Measurements from ENCODE around the gene WDR7.

WDR7 gene

DNA sequence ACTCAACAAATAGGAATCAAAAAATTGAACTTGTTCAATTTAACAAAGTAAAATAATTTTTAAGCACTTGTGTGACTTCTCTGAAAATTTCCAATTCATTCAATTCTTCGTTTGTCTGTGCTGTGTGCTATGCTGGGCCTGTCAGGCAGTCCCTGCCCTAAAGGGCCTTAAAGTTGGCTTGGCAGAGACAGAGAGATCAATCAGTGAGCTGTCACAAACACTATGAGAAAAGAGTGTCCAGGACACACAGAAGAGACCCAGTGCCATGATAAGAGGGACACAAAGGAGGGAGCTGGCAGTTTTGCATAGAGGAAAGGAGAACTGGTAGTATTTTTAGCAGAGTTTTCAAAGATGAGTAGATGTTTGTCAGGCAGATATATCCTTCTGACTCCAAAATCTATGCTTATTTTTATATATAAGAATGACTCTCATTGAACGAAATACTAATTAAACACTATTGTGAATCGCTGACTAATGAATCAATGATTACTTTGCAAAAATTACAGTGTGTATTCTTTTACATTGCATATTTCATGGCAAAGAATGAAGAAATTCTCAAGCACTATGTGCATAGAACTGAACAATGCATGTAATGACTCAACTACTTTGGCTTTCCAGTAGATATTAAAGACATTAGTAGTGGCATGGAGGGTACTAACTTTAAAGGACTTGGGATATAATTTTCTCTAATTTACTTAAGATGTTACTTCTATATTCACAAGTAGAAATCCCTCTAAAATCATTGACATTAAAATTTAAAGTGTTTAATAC lies 302.5 kb downstream of the WDR7 start:
- no peak for DNase-seq

DNA sequence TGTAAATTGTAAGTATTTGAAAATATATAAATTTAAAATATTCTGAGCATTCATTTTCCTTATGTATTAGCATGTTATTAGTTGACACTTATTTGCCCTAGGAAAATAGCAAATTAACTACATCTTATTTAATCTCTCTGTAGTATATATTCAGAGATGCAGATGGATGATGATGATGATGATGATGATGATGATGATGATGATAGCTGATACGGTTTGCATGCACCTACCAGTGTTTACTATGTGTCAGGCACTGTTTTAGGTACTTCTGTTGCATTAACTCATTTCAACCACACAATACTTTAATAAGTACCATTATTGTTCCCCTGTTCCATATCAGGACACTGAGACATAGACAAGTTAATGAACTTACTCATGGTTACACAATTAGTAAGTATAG lies 304.3 kb downstream of the WDR7 start:
- DNase-seq = no peak

DNA sequence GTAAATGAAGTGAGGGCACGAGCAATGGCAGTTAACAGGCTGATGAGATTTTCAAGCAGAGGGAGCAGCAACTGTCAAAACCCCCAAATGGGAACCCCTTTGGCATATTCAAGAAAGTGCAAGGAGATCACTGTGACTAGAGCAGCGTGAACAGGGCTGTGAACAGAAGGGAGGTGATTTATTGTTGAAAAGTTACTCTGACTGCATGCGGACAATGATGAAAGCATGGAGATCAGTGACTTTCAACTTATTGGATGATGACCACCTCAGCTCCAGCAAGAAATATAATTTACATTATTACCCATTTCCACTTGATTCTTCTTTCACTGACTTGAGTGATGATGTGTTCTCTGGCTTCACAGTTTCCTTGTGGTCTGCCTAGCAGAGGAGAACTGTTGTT lies 308.0 kb downstream of the WDR7 start:
- DNase-seq = no peak

DNA sequence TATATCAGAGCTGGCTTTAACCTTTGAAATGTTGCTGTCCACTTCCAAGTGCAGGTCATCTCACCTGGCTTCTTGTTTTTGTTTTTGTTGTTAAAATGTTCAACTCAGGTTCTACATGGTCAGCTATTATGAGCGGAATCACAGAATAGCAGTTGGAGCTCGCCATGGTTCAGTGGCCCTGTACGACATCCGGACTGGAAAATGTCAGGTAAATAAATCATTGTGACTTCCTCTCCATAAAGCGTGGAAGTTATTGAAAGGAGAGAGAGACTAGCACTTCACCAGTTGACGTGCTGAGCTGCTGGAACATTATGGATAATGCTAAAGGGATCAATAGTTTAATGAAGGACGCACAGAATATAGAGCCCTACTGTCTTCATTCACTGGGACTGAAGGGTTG lies 311.2 kb downstream of the WDR7 start:
- DNase-seq = no peak

DNA sequence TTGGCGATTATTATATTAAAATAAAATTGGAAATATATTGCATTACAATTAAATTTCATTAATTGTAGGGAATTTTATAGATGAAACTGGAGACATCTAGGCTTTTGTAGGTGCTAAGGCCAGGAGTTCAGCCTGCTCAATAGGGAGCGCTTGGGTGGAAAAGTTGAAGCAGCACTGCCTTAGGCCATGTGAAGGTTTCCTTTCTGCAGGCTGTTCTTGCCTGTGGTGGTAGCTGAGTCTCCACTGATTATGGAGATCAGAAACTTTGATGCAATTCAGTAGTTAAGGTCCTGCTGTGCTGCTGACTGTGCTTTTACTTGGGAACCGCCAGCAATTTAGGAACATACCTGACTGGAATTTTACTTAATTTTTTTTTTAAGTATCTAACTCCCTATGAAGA lies 315.9 kb downstream of the WDR7 start:
- DNase-seq = no peak

DNA sequence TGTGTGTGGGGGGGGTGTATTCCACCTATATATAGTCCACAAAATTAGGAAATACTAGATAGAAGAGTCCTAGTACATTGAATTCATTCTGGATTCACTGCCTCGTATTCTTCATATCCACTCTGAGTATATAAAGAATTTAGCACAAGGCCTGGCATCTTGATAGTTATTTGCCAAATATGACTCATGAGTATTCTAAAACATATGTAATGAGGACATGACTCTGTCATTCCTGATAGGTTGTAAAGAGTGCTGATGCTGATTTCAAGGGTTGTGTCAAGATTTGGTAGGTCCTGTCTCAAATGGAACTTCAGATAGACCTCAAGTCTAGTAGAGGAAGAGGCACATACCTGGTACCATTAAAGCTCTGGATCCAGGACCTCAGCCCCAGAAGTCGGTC lies 322.3 kb downstream of the WDR7 start:
- DNase-seq = no peak

DNA sequence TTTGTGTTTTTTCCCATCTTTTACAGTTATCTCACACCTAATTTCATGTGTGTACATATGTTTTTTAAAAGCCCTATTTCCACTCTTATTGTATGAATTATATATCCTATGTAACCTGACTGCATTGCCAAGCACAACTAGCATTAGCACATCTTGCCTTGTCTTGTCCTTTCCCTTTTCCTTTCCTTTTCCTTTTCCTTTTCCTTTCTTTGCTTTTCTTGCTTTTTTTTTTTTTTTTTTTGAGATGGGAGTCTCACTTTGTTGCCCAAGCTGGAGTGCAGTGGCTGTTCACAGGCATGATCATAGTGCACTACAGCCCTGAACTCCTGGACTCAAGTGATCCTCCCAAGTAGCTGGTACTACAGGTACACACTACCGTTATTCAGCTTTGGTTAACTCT lies 323.0 kb downstream of the WDR7 start:
- DNase-seq = no peak

DNA sequence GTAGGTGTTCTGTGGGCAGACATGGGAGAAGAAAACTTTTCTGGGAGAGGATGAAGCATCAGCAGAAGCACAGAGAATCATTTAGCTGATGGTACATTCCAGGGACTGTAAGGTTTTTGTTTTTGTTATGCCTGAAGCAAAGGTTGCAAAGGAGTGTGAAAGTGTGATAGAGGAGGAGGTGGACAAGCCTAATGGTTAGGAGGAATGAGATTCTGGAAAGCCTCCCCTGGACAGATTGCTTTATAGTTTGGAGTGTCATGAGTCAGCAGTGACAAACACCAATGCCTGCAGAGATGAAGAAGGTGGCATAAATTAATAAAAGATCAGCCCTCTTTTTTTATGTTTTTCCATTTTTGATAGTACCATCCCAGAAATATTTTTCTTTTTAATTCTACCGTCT lies 324.1 kb downstream of the WDR7 start:
- DNase-seq = no peak

DNA sequence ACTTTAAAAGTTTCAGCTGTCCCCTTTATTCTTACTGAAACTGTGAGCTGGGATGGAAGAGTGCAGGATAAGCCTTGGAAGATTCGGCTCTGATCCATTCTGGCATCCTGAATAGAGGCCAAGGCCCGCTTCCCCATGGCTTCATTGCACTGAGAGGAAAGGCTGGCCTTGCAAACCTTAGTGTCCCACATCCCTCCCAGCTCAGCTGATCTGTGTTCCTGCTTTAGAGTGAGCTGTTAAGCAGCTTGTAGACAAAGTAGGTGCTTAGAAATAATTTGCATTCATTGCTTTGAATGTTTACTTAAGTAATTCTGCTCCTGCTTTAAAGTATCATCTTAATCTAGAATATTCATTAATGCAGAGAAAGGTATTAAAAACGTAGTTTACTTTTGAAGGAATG lies 326.1 kb downstream of the WDR7 start:
- no peak for DNase-seq

DNA sequence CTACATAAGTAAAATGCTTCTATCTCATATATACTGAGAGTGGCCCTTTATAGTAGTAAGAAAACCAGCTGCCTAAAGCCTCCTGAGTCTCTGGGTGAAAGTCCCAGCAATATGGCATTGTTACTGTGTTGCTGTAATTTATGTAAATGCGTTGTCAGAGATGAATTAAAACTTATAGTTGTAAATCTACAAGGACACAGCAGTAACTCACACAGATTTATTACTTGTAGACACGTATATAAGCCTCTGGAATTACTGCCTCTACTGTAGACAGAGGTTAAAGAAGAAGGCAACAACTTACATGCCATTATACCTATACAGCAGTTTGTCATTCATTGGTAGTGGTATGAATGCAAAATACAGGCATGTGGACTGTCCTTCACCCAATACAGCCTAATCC lies 326.6 kb downstream of the WDR7 start:
- no peak for DNase-seq

DNA sequence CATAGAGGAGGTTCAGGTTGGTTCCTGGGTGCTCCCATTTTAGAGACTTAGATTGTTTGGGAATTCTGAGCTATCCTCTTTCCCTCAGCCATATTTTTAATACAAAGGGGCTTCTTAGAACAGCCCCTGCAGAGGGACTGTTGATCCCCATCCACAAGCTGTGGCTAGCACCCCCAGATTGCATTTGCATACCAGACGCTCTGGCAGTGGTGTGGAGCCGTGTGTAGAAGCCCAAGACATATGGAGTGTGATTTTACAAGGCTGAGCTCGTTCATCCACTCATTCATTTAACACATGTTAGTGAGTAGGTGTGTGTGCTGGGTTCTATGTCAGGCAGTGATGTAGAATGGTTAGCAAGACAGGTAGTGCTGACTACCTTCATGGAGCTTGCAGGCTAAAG lies 329.0 kb downstream of the WDR7 start:
- no peak for DNase-seq

DNA sequence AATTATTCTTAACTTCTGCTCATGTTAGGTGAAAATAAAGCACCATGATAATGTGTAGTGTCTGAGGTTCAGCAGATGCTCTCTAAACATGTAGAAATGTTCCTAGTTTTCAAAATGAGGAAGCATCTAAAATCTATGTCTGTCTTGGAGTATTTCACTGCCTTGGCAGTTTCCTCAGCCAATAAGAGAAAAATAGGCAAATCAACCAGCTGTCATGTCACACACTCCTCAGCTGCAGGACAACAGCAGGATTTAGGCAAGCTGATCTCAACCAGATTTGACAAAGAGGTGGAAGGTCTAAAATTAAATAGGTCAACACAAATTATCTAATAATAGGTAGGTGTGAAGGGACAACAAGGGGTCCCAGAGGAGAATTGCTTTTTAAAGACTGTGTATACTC lies 331.6 kb downstream of the WDR7 start:
- DNase-seq = no peak

DNA sequence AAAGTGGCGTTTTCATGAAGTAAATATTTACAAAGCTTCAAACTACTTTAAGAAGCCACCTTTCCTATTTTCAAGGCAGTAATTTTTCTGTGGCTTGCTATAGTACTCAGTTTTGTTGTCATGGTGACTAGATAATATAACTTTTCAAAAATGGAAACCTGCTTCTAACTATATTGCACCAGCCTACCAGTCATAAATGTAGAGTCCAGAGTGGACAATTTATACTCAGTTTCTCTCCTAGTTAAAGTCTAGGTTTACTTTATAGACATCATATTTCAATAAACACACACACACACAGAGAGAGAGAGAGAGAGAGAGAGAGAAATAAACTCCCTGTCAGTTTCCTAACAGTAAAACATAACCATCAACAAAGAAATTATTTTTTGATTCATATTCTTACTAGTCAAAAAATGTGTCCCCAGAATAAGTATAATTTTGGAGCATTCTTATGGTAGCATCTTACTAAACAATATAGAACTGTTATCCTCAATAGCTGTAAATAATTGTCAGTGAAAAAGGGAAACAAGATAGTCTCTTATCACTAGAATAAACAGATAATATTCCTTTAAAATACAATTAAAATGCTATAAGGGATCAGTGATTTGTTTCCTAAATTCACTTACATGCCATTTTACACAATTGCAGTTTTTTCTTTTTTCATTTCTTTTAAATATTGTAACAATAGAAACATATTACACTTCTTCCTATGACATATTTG lies 332.3 kb downstream of the WDR7 start:
- DNase-seq = no peak

DNA sequence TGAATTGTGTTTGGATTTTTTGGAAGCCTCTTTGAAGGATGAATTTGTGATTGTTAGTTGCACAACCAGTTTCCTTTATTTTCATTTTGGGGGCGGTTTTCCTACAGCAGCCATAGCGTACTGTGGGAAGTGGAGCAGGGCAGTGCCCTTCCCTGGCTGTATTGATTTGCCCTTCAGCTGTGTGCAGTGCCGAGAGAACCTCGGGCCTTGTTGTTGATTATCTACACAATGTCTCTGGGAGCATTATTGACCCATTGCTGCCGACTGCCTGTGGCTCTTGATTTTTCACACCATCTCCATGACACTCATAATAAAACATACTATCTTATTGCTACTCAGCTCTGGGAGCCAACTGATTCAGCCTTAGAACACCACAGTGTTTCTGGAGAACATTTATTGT lies 333.6 kb downstream of the WDR7 start:
- DNase-seq = no peak

DNA sequence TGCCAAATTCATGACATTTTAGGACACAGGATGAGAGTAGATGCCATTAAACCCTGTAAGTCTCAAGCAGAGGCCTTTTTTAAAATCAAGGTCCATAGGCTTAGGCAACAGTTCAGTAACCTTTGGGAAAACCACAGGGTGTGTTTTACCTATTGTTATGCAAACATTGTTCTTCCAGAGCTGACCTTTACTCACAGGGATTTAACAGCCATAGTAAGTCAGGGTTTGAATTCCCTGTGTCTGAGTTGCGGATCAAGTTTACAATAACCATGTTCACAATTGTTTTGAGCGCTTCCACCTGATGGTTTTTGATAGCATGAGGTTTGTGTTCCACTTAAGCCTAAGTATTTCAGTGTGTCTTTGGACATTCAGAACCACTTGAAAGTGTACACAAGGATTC lies 335.7 kb downstream of the WDR7 start:
- DNase-seq = no peak

DNA sequence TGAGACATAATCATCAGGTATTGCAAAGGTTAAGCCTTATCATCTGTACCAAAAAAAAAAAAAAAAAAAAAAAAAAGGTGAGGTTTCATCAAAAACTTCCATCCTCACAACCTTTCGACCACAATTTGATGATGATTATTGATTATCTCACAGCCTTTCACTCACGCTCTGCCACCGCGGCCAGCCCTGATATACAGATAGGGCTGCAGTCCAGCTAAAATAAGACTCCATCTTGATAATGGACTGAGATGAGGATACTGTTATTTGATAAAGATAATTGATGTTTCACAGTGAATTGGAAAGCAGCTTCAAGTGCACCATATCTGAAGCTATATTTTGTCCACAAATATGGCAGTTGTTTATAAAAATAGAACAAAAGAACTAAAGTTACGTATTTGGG lies 336.1 kb downstream of the WDR7 start:
- no peak for DNase-seq

DNA sequence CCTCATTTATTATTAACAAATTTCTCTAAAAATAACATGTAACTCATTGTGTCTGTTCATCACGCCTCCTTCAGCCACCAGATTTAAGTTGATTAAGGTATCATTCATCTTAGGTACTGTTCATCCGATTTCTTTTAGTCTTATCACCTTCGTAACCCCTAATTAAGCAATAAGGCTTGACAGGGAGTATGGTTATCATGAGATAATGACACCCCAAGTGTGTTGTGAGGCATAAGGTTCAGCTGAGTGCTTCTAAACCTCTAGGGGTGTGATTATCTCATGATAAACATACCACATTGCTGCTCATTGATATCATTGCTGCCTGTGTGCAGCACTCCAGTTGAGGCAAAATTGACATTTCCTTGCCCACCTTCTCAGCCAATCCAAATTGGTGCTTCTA lies 336.9 kb downstream of the WDR7 start:
- no peak for DNase-seq

DNA sequence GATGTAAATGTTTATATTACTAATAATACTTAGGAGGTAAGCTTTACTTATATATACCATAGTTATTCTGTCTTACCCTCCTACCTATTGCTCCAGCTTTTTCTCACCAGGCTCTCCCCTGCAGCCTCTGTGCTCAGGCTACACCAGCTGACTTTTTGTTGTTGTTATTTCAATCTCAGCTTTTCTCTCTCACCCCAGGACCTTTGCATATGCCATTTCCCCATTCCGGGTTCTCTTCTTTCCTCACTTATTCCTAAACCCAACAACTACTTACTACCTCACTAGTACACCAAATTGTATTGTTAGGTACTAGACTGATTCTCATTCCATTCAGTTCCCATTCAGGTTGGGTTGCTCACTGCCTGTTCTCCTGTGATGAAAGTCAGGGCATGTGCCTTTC lies 339.5 kb downstream of the WDR7 start:
- no peak for DNase-seq

DNA sequence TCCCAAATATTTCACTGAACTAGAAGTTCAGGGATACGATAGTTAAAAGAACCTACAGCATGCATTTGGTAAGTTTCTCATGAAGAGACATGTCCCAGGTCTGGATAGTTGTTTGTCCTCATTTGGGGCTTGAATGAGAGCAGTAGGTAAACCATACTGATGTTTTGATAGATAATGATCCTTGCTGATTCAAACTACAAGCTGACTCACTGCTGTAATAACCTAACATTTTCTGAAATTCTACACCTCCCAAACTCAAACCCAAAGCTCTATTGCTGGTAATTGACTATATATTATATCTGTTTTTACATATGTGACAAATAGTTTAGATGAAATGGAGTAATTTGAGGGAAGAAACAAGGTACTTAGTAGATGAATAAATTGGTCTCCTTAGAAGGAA lies 341.6 kb downstream of the WDR7 start:
- no peak for DNase-seq

DNA sequence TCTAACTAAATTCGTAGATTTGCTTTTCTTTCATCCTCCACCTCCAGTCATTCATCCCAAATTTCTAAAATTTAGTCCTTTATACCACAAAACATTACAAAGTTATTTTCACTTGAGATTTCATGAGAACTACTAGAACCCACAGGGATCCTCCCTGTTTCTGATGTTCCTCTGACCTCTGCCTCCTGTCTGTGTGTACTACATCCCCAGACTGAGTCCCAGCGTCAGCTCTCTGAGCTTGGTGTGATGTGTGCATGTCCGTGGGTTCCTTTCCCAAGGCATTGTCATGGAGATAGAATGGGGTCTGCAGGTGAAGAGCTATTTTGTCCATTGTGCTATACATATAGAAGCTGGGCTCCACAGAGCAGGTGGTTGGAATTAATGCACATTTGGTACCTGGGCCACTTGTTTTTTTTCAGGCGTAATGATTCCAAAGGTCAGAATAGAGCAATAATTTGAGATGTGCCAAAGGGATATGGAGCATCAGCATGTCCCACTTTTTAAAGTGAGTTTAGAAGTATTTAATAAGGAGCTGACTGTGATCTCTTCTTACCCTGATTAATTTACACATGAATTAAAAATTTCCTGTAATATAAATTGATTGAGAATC lies 344.5 kb downstream of the WDR7 start:
- DNase-seq = no peak

DNA sequence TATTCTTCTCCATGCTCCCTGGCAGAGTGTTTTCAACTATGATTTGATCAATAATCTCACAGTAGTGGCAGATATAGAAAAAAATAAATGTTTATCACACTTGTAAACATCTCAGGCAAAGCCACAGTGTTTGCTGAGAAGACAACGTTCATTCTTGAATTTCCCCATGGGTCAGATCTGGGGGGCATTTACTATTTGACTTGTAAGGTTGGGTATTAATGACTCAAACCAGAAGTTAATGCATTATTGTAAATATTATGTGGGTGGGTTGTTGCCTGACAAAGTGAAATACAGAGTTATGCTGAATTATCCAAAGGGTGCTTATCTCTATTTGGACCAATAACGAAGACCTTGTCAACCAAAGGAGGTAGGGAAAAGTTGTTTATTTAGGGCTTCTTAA lies 346.0 kb downstream of the WDR7 start:
- no peak for DNase-seq

DNA sequence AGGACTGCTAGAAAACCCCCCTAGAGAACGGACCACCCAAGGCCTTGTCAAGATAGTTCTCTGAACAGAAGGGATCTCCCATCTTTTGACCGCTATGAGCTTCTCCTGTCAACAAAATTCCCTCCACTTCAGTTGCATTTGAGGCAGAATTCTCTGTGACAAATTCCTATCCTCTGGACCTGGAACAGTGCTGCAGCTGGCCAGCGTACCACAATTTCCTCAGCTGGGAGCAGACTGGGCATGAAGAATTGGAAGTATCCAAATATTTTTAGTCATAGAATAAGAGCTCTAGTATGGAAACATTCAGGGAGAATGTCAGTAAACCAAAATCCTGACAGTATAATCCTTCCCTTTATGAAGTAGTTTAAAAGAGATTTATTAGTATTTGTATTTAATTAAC lies 348.7 kb downstream of the WDR7 start:
- no peak for DNase-seq

DNA sequence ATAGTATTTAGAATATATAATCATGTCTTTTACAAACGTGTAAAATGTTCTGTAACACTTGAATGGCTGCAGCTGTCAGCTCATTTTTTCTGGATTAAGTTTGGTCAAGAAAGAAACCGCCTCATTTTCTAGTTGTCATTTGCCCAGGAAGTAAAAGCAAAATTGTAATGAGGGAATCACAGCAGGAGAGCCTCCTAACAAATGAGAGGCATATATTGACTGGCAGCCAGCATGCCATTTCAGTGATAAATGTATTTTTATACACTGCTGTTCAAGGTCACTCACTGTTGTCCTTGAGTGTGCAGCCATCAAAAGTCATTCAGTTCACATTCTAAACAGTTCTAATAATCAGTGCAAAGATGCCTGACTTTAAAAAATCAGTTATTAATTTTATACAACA lies 351.5 kb downstream of the WDR7 start:
- DNase-seq = no peak

DNA sequence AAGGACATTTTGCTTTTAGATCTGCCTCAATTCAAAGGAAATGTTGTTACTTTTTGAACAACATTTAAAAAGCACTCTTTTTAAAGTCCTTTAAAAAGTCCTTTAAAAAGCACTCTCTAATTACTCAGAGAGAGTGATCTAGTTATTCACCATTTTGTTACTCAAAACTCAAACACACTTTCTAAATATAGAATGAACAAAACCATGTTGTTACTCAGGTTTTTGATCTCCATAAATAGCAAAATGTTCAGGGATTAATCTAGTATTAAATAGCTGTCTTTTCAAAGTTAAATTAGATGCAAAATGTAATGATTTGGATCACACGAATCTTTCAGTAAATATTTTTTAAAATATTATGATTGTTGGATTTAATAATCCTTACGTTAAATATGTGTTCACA lies 352.2 kb downstream of the WDR7 start:
- no peak for DNase-seq

Data from NCI-H187 (cell line).